HG02981 (cell line): ENCODE measurements around the gene CCDC167.
"Not testable (repeated sequence)": the region's sequence is repeated elsewhere in the genome, so short reads cannot be mapped to it uniquely, and the experiment has no call there.

Experiments
- ATAC-seq: cut with Tn5 transposase; IDR thresholded peaks from one replicate; pipeline ENCODE4 v1.9.1; 2021; ENCODE audit warnings: mild to moderate bottlenecking, moderate library complexity; ENCODE audit not compliant: unreplicated experiment

Gene CCDC167

GRCh38 chr6:37511910-37512399 is 12.3 kb upstream of the CCDC167 start:
- ATAC-seq = no peak

GRCh38 chr6:37511201-37511600 is 11.5 kb upstream of the CCDC167 start:
- no peak for ATAC-seq

DNA sequence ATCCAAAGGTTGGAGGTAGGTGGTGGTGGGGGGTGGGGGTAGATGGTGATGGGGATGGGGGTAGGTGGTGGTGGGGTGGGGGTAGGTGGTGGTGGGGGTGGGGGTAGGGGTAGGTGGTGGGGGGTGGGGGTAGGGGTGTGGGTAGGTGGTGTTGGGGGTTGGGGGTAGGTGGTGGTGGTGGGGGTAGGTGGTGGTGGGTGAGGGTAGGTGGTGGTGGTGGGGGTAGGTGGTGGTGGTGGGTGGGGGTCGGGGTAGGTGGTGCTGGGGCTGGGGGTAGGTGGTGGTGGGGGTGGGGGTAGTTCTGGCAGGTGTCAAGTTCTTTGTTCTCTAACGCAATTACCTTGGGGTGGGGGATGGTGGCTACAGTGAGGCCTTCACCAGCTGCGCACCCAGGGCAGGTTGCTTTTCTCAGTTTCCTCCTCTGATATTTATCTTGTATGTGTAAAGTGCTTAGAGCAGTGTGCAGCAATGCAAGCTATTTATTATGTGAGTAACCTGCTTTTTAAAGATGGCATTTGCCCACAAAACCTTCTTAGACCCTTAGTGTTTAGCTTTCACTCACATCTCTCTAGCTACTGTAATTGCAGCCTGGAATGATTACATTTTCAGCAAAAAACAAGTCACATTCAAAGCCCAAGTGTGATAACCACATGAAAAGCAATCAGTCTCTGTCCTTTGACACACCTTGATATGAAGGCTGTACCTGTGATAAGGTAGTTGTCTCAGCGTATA is 8.2 kb upstream of the CCDC167 start:
- no peak for ATAC-seq

- ATAC-seq = no peak
Measured at GRCh38 chr6:37507077-37507476, 7.4 kb upstream of the CCDC167 start.

- no peak for ATAC-seq
Measured at GRCh38 chr6:37506479-37506878, 6.8 kb upstream of the CCDC167 start.

GRCh38 chr6:37504024-37504423 is 4.3 kb upstream of the CCDC167 start:
- ATAC-seq = no peak

DNA sequence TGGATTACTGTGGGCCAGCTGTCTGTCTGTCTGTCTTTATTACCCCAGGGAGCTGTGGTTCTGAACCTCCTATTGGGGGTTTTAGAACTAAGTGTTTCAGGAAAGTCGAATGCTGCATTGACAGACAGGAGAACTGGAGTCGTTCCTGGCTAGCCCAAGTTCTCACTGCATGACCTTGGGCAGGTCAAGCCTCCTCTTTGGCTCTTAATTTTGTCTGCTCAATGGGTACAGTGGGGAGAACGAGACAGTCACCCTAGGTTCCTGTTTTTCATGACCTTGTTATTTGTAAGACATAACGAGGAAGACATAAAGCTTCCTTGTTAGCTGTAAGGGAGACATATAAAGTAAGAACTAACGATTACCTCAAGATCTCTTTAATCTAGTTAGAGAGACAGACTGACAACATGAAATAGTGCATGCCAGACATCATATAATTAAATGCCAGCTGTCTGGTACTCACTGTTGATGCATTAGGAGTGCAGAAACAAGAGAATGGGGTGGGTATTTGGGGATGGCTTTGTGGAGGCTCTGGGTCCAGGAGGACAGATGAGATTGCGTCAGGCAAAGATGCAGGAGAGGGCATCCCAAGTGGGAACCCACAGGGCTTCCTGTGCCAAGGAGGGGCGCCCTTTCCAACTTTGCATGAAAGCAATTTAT is 3.7 kb upstream of the CCDC167 start:
- ATAC-seq = no peak

DNA sequence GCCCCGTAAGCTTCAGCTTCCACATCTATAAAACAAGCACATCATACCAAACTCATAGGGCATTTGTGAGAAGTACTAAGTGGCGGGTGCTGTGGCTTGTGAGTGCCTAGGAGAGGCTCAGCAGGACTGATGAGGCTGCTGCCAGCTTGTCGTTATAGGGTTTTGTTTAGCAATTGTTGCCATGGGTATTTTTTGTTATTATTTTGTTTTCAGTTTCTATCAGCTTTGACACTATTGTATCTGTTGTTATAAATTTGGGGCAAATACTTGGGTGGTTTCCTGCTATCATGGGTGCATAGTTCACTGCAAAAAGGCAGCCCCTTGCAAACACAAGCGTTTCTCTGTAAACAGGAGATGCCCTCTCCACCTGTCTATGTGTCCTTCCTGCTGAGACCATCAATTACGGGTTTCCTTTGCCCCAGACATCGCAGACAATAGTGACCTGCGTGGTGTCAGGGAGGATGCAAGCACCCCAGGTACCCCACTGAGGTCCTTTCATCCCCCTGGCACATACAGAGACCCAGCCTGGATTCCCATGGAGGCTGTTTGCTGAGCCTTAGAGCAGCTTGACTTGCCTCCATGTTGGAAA is 3.1 kb upstream of the CCDC167 start:
- ATAC-seq = no peak

DNA sequence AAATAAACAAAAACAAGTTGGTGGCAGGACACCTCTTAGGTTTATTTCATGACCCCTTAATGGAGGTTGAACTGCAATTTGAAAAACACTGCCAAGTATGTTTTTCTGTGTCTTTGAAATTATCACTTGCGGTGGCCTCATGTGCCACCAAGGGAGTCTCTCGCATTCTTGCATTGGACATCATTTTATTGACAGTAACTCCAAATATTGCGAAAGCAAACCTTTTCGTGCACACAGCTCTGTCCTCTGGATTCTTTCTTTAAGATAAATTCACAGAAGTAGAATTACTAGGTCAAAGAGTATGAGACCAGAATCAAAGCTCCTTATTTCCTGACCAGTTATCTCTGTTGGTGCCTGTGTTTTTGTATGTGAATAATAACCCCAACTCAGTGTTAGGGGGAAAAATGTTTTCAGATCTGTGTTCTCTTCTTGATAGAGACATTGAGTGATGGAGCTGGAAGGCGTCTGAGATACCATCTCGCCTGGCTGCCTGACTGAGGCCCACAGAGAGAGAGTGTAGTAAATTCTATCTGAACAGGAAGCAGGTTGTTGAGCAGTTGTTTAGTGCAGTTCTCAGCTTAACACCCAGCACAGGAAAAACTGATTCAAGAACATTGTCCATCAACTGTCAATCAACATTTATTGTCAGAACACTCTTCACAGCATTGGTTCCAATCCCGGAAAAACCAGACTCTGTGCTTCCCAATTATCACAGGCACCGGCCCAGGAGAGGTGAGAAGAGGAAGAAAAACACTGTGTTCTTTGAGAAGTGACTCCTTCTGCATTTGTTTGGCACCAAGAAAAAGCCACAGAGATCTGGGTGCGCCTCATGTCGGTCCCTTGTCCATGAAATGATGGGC is 2.2 kb upstream of the CCDC167 start:
- no peak for ATAC-seq

GRCh38 chr6:37500904-37501303 is 1.2 kb upstream of the CCDC167 start:
- not testable (repeated sequence) for ATAC-seq

DNA sequence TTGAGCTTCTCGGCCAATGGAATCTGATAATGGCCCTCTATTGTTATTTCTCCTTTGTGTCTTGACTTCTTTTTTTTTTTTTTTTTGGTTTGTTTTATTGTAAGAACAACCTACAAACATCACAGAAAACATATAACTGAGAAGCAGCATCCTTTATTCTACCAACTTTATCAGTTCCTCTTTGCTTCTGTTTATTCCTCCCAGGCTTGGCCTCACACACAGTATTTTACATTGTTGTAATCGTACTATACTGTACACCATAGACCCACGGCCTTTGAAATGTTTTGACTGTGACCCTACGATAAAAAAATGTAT is 558 bp upstream of the CCDC167 start:
- ATAC-seq = no peak

GRCh38 chr6:37496951-37497885 is 2.5 kb downstream of the CCDC167 start:
- ATAC-seq = no peak

DNA sequence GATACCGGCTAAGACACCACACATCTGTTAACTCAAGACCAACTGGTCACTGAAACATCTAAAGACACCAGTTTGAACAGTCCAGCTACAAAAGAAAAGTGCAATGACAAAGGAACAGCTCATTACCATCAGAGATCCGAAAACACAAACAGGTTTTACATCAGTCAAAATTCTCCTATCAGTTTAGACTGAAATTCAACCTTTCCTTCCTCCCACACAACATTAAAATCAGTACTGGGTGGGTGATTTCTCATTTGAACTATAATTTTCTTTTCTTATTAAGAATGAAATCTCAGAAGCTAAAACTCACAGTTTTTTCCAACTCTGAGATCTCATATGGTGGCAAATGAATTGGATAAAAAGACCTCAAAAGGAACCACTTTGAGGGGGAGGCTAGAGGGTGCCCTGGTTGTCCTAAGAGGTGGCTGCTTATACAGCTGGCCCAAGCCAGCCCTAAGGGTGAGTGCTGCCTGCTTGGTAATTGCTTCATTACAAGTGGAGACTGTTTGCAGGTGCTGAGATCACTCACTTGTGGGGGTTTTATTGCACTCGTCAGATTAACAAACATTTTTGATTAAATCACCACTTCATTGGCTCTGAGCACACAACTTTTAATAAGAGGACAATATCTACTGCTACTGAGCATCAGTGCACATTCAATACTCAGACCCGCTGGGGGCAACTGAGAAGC is 4.3 kb downstream of the CCDC167 start:
- no peak for ATAC-seq

DNA sequence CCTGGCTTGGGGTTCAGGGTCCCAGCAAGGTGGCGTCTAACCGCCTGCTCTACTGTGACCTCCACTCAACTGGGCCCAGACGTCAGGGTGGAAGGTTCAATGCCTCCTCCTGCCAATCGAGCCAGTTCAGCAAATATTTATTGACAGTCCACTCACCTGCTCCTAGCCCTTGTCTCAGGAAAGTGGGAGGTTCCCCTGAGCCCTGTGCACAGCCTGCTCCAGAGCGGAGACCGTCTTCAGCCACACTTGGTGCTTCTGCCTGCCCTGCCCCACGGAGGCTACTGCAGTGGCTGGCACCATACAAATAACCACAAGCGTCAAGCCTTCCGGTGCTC is 6.1 kb downstream of the CCDC167 start:
- ATAC-seq = no peak

GRCh38 chr6:37492991-37493660 is 6.6 kb downstream of the CCDC167 start:
- no peak for ATAC-seq

GRCh38 chr6:37492236-37492972 is 7.3 kb downstream of the CCDC167 start:
- ATAC-seq = no peak

GRCh38 chr6:37491830-37492208 is 7.9 kb downstream of the CCDC167 start:
- ATAC-seq = no peak

- no peak for ATAC-seq
Measured at GRCh38 chr6:37491171-37491829, 8.4 kb downstream of the CCDC167 start.
